GM19372 (cell line): ENCODE results near the gene SFXN1.
"Not testable (repeated sequence)": the region's sequence is repeated elsewhere in the genome, so short reads cannot be mapped to it uniquely, and the experiment has no call there.

Experiments
- ATAC-seq: cut with Tn5 transposase; IDR thresholded peaks from one replicate; pipeline ENCODE4 v1.9.1; 2021; ENCODE audit warnings: mild to moderate bottlenecking, low read depth, moderate library complexity; ENCODE audit not compliant: unreplicated experiment

The SFXN1 gene

DNA sequence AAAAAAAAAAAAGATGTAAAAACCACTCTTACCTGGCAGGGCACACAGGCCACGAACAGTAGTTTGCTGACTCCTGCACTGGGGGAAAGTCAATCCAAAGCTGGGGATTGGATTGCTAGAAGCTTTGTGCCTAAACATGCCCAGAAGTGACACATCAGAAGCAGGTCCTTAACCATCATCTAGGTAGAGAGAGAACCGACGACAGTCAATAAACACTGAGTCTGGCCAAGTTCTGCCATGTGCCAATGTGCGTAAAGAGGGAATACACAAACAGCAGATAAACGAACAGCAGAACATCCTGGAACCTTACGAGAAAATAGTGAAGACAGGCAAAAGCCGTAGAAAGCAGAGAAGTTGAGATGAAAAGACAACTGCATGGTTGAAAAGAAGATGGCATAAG lies 14.9 kb downstream of the SFXN1 start:
- no peak for ATAC-seq

DNA sequence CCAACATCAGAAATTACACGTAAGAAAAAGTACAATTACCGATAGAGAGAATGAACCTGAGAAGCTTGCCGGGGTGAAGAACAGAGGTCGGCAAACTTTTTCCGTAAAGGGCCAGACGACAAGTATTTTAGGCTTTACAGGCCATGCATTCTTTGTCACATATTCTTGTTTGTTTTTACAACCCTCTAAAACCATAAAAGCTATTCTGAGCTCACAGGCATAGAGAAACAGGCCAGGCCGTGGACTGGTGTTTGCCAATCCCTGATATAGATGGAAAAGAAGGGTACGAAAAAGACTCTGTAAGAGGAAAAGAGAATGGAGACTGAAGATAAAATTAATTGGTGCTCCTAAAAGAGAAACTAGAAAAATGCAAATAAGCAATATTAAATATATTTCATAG lies 15.4 kb downstream of the SFXN1 start:
- ATAC-seq: no peak

DNA sequence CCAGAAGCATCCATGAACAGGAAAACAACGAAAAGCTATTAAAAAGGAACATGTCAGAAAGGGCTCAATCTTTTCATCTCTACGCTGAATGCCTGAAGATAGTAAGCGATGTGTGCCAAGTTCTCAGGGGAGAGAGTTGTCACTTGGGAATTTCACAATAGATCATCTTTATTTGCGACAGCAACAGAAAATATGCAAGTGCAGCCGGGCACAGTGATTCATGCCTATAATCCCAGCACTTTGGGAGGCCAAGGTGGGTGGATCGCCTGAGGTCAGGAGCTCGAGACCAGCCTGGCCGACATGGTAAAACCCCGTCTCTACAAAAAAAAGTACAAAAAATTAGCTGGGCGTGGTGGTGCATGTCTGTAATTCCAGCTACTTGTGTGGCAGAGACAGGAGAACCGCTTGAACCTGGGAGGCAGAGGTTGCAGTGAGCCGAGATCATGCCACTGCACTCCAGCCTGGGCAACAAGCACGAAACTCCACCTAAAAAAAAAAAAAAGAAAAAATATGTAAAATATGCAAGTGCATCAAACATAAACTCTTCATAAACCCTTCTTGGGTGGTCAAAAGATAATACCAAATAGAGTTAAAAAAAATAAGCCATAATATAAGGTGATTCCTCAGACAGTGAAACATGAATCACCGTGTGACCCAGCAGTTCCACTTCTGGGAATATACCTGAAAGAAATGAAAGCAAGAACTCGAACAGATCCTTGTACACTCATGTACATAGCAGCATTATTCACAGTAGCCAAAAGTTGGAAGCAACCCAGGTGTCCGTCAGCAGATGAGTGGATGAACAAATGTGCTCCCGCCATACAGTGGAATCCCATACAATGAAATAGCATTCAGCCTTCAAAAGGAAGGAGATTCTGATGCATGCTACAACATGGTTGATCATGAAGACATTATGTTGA lies 16.2 kb downstream of the SFXN1 start:
- ATAC-seq: no peak

DNA sequence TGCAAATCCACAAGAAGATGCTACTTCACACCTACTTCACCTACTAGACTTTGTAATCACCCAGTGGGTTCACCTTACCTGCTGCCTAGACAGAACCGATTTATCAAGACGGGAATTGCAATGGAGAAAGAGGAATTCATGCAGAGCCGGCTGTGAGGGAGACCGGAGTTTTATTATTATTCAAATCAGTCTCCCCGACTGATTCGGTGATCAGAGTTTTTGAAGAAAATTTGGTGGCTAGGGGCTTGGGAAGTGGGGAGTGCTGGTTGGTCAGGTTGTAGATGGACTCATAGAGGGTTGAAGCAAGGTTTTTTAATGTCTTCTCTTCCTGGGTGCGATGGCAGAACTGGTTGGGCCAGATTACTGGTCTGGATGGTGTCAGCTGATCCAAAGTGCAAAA lies 23.4 kb downstream of the SFXN1 start:
- ATAC-seq: no peak

DNA sequence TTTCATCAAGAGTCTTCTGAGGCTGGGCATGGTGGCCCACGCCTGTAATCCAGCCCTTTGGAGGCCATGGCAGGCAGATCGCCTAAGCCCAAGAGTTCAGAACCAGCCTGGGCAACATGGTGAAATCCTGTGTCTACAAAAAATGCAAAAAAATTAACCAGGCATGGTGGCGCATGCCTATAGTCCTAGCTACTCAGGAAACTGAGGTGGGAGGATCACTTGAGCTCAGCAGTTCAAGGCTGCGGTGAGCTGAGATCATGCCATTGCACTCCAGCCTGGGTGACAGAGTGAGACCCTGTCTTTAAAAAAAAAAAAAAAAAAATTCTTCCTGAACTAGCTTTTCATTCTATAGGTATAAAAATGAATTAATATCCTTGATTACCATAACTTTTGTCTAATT lies 29.3 kb downstream of the SFXN1 start:
- ATAC-seq: not testable (repeated sequence)

DNA sequence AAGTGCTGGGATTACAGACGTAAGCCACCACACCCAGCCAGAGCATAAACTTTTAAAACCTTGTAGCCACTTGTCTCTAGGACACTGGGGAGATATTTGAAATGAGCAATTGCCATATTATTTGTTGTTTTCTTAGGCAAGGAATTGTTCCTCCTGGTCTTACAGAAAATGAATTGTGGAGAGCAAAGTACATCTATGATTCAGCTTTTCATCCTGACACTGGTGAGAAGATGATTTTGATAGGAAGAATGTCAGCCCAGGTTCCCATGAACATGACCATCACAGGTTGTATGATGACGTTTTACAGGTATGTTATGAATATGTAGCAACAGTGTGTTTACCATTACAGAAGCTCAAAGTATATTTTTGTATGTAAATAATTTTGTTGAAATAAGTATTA lies 30.5 kb downstream of the SFXN1 start:
- no peak for ATAC-seq

DNA sequence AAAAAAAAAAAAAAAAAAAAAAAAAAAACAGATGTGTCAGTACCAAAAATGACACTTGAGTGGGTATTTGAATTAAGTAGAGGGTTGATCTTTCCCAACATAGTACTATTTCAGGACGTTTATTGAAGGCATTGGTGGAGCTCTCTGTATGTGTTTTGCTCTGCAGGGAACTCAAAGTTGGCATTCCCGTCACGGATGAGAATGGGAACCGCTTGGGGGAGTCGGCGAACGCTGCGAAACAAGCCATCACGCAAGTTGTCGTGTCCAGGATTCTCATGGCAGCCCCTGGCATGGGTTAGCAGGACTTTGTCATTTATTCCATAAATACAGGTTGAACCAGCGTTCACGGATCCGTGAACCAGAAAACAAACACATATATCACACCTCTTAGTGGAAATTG lies 34.9 kb downstream of the SFXN1 start:
- ATAC-seq: no peak

DNA sequence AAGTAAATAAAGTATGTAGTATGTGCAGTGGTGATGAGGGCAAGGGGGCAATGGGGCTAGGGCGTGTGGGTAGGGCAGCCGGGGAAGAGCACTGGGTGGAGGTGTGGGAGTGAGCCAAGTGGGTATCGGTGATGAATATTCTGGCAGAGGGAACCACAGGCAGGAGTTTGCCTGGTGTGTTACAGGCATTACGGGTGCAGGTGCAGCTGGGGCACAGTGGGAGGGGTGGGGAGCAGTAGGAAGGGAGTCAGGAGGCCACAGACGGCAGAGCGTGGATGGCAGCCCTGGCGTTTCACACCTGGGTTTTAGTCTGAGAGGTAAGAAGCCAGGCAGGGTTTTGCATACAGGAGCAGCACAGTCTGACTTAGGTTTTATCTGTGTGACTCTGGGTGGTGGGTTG lies 35.4 kb downstream of the SFXN1 start:
- ATAC-seq: no peak

DNA sequence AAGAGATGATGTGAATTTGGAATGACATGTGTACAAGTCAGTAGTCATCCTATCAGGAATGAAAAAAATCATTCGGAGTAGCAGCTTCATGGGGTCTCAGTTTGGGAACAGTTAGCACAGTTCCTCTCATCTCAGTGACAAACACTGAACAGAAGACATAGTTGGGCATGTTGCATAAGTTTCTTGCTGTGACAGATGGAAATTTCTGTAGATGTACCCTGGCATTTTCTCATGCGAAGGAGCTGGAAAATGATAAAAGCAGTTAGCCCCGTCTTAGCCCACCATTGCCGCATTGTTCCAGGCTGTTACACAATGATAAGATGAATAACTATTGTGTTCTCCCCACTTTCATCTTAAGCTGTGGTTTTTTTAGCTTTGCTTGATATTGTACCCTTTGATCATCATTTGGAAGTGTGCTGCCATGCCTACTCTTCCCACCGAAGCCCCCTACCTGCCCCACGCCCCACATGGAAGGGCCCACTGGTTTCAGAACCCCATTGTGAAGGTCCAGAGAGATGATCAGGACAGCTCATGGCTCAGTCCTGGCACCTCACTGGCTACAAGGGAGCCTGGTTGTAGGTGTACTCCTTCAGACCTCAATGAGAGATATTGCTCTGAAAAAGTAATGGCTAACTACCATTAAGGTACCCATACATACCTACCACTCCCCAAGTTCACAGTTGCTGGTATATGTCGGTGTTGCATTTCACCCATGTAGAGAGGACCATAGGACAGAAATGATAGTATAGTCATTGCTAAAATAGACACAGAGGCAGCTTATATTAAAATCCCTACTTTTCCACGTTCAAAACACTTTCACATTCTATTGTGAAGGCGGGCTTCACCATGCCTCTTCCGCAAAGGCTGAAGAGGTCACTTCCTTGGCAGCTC lies 38.8 kb downstream of the SFXN1 start:
- ATAC-seq: no peak

DNA sequence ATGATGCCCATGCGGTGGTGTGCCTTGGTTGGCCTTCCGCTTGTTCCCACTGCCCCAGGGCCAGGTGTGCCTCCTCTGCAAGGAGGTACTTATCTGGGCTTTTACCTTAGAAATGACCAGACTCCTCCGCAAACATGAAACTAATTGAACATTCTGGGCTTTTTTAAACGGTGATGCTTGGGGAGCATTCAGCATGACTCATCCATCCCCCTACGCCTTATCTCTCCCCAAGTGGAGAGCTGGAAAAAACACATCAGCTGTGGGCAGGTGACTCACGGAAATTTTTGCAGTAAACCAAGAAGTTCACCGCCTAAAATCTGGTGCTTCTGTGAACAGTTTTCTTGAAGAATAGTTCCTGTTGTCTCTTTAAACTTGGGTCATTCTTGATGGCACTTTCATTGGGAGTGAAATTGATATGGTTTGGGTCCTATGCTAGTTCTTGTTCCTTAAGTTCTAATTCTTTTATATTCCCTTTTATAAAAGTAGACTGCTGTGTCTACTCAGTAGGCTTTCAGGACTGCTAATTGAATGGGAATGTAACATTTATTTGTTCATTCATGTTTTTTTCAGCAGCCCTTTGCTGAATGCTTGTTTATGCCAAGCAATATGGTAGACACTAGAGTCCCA lies 39.6 kb downstream of the SFXN1 start:
- ATAC-seq: no peak

DNA sequence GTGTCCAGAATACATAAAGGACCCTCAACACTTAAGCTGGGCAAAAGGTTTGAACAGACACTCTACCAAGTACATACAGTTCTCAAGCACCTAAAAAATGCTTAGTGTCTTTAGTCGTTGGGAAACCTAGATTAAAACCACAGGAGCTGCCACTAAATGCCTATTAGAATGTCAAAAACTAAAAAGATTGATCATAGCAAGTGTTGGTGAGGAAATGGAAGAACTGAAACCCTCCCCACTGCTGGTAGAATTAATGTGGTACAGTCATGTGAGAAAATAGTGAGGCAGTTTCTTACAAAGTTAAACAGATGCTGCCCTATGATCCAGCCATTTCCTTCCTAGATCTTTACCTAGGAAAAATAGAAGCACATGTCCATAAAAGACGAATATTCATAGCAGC lies 40.6 kb downstream of the SFXN1 start:
- no peak for ATAC-seq

DNA sequence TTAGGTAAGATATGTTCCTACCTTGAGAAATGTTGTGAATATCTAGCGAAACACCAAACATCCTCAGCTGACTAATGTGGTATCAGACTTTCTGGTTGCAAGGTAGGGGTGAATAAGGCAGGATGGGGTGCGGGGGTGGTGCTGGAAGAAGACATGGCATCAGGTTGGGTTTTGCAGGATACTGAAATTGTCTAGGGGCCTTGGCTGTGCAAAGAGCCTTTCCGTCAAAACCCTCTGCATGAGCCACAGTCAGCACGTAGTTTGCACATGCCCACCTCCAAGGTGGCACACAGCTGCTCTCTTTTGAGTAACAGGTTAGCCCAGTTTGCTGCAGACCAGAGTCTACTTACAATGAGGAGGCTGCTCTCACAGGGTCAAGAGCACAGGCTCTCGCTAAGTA lies 42.0 kb downstream of the SFXN1 start:
- ATAC-seq: no peak

DNA sequence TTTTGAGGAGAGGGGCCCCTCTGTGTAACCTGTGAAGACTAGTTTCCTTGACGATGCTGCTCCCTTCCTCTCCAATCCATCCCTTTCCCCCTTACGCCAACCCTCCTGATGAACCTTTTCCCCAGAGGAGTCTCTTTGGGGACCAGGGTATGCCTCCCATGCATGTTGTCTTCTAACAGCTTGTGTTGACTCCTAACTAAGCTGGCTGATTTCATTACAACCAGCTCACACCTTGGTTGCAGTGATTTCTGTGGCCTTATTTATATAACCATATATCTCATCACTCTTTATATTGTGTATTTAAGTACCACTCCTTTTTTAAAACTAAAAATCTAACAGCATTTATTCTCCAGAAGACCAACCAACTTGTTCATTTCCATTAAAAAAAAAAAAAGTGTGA lies 42.5 kb downstream of the SFXN1 start:
- ATAC-seq: no peak

DNA sequence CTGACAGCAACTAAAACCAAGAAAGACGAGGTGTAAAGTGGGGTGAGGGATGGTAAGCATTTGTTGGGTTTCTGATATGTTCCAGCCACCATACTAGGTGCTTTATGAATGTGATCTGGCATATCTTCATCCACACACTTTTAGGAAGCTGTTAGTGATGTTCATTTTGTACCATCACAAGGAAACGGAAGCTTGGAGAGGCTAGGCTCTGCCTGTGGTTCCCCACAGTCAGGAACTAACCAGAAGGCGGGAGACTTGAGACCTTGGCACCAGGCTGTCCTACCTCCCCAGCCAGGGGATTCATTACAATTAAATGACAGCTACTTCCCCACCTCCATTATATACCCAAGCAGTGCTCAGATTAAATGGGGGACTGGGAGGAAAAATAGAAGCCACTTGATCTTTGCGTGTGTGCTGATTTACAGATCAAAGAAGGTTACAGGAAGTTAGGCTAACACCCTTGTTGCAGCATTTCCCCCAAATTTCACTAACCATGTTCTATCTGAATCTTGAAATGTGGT lies 43.0 kb downstream of the SFXN1 start:
- no peak for ATAC-seq

DNA sequence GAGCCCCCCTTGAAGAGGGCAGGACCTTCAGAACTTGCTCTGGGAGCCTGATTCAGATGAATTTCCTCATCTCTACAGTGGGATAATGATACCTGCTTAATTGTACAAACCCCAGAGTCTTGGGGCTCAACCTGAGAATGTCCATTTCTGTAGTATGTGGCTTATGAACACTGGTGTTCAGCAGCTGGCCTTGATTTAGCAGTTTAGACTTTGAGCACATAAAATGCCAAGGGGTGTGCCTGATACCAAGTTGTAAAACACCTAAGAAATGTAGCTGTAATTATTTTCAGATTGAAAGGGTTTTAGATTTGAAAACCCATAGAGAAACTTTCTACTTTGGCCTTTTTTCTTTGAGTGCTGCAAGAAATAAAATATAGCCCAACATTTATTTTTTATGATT lies 44.9 kb downstream of the SFXN1 start:
- ATAC-seq: no peak

DNA sequence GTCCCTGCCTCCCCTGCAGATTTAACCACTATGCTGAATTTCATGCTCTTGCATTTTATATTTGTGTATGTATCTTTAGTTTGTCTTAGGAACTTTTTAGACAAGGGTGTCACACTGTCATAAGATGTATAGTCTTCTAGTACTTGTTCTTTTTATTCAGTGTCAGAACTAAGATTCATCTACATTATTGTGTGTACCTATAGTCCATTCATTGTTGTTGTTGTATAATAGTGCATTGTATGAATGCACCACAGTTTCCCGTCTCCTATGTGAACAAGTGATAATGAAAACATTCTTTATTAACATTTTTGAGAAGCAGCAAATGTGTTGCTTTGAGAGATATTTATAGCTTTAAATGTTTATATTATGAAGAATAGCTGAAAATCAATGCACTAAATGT lies 45.9 kb downstream of the SFXN1 start:
- ATAC-seq: no peak

DNA sequence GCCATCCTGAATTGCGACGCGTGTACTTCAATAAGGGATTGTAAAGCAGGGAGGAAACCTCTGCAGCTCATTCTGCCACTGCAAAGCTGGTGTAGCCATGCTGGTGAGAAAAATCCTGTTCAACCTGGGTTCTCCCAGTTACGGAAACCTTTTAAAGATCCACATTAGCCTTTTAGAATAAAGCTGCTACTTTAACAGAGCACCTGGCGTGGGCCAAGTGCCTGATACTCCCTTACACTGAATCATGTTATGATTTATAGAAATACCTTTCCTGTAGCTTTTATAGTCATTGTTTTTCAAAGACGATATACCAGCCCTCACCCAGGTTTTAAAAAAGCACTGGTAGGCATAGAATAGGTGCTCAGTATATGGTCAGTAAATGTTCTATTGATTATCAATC lies 48.3 kb downstream of the SFXN1 start:
- no peak for ATAC-seq

DNA sequence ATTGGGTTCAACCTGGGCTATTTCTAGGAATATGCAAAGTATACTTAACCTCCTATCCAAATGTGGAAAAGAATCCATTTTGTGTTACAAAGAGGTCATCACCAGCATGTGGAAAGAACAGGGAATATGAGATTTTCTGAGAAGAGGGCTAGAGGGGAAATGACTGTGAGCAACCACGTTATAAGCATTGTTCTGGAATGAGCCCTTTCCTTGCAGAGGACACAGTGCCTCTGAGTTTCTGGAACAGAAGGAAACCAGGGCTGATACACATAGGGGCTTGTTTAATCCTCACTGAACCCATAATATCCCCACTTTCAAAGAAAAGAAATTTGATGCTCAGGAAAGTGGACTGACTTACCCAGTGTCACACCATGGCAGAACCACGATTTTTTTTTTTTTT lies 53.0 kb downstream of the SFXN1 start:
- ATAC-seq: no peak

DNA sequence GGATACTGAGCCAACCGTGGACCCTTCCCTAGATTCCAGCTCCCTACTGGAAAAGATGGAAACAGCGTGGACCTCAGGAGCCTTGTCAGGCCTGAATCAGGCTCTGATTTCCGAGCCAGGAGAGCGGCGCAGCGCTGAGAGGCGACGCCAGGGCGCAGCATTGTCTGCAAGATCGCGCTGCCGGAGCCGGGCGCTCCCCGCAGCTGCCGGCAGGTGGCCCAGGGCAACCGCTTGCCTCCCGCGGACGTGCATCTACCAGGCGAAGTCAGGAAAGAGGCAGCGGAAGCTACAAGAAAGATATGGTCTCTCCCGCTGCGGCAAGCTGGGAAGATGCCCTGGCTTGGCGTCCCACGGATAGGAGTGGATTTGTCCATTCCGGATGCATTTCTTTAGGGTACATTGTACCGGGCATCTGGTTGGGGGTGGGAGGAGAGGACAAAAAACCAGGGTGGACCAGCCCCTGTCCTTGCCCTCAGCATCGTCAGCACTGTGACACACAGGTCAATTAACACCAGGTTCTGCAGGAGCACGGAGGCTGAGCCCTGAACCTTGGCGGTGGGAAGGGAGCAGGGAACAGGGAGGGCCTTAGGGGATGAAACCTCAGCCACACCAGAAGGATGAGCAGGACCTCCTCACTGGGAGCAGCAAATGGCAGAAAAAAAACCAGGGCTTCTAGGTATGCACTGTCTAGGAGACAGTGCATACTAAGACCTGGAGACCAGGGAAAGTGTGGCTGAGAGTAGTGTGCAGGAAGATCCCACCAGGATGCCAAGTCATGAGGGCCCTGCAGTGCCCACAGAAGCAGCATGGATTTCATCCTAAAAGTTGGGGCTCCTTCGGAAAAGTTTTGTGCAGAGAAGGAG lies 55.9 kb downstream of the SFXN1 start:
- peak; percentile 99 for ATAC-seq

DNA sequence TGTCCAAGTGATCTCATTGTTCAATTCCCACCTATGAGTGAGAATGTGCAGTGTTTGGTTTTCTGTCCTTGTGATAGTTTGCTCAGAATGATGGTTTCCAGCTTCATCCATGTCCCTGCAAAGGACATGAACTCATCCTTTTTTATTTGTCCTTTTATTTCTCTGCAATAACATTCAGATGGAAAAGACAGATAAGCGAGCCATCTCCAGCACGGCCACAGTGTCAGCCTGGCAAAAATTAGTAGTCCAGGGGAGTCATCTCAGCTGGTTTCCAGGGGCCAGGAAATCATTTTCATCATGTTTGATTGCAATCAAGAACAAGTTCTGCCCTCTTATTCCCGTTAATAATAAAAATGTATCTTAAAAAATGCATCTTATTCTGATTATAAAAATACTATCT lies 57.0 kb downstream of the SFXN1 start:
- ATAC-seq: not testable (repeated sequence)
